ENCODE results near the gene PLA2G4D.

Gene PLA2G4D

DNA sequence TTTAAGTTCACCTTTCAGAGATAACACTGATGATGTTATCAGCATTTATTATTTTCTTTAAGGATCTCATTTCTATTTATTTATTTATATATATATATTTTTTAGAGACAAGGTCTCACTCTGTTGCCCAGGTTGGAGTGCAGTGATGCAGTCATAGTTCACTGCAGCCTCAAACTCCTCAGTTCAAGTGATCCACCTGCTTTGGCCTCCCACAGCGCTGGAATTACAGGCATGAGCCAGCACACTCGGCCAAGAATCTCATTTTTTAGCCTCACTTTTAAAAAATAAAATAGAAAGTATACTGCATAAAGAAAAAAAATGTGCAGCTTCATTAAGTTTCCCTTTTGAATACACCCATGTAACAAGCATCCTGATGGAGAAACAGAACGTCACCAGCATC lies 35.6 kb downstream of the PLA2G4D start:
- no peak for DNase-seq (ENCODE audit: low read depth)
- H3K4me3 ChIP-seq (ENCODE audit: low read depth, low read length): no peak overlapping the region
- TF ChIP-seq MYC (IDR thresholded peaks at IDR 0.05; ENCODE audit: low read depth, low read length) (no peak), POLR2A (IDR thresholded peaks at IDR 0.05; ENCODE audit: extremely low read depth, insufficient read length) (no peak)
- TF ChIP-seq, protein P1, sequence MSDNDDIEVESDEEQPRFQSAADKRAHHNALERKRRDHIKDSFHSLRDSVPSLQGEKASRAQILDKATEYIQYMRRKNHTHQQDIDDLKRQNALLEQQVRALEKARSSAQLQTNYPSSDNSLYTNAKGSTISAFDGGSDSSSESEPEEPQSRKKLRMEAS (IDR thresholded peaks at IDR 0.05; ENCODE audit: low read depth, low read length): no peak
- TF ChIP-seq, protein P2, sequence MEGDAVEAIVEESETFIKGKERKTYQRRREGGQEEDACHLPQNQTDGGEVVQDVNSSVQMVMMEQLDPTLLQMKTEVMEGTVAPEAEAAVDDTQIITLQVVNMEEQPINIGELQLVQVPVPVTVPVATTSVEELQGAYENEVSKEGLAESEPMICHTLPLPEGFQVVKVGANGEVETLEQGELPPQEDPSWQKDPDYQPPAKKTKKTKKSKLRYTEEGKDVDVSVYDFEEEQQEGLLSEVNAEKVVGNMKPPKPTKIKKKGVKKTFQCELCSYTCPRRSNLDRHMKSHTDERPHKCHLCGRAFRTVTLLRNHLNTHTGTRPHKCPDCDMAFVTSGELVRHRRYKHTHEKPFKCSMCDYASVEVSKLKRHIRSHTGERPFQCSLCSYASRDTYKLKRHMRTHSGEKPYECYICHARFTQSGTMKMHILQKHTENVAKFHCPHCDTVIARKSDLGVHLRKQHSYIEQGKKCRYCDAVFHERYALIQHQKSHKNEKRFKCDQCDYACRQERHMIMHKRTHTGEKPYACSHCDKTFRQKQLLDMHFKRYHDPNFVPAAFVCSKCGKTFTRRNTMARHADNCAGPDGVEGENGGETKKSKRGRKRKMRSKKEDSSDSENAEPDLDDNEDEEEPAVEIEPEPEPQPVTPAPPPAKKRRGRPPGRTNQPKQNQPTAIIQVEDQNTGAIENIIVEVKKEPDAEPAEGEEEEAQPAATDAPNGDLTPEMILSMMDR (IDR thresholded peaks at IDR 0.05; ENCODE audit: low read depth, low read length): no peak

DNA sequence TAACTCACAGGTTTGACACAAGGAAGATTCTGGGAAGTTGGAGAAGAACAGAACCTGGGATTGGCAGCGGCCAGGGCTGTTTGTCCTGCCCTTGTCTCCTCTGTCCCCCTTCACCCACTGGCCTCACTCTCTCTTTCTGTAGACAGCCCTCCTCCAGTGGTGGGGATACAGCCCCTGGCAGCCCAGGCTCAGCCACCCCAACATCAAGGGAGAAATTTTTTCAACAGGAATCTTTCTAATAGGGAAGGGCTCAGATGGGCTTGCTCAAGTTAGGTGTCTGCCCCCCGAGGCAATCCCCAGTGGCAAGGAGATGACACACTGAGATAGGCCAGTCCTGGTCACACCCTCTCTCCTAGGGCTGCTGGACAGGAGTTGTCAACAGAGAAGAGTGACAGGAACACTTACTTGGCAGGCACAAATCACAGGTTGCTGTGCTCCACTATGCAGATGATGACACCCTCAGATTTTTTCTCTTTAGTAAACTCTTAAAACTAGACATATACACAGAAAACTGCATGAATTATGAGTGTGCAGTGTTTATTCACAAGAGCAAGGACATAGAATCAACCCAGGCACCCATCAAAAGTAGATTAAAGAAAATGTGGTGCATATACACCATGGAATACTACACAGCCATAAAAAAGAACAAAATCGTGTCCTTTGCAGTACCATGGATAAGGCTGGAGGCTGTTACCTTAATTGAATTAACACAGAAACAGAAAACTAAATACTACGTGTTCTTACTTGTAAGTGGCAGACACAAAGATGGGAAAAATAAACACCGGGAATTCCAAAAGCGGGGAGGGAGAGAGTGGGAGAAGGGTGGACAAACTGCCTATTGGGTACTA lies 36.3 kb downstream of the PLA2G4D start:
- TF ChIP-seq POLR2A (IDR thresholded peaks at IDR 0.05; ENCODE audit: extremely low read depth, insufficient read length) (no peak), MYC (IDR thresholded peaks at IDR 0.05; ENCODE audit: low read depth, low read length) (no peak)
- TF ChIP-seq, protein P1 (IDR thresholded peaks at IDR 0.05; ENCODE audit: low read depth, low read length): no peak
- TF ChIP-seq, protein P2 (IDR thresholded peaks at IDR 0.05; ENCODE audit: low read depth, low read length): no peak
- peak overlapping the region; percentile 57 for H3K4me3 ChIP-seq (ENCODE audit: low read depth, low read length)
- no peak for DNase-seq (ENCODE audit: low read depth)

DNA sequence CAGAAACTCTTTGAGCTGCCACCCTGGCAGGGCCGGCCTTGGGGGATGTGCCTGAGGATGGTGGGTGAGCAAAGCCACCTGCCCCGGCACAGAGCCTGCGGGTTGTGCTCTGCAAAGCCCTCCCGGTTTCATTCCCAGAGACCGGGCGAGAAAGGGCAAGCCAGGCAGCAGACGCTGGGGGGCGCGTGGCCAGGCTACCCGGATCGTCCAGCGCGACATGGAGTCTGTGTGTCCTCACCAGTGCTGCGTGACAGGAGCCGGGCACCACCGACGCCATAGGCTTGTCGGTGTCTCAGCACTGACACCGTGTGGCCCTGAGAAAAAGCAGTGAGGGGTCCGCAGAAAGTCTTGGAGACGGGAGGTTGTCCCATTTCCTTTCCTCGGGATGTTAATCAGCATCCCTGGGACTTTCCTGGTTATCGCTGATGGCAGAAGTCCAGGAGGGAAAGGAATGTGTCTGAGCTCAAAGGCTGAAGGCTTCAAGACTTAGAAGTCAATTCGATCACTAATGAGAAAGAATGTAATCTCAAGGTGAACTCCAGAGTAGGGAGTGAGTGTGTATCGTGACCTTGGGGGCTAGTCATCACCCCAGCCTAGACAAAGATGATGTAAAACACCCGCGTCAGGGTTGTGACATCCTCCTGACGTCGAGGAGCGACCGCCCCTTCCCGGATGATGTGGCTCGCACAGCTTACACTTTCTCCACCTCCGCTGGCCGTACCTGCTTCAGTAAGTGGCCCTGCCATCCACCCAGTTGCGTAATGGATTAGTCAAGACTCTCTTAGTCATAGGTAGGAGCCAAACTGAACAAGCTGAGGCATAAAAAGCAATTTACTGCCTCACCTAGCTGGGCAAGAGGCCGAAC lies 37.2 kb downstream of the PLA2G4D start:
- TF ChIP-seq MYC (IDR thresholded peaks at IDR 0.05; ENCODE audit: low read depth, low read length): peak; percentile 40
- TF ChIP-seq, protein P2 (IDR thresholded peaks at IDR 0.05; ENCODE audit: low read depth, low read length): peak; percentile 39
- peak; percentile 40 for TF ChIP-seq POLR2A (IDR thresholded peaks at IDR 0.05; ENCODE audit: extremely low read depth, insufficient read length)
- TF ChIP-seq, protein P1 (IDR thresholded peaks at IDR 0.05; ENCODE audit: low read depth, low read length): peak; percentile 60; the same call in 1 of the 2 replicates
- peak overlapping the region; percentile 57 for H3K4me3 ChIP-seq (ENCODE audit: low read depth, low read length)
- DNase-seq (ENCODE audit: low read depth): peak; percentile 86

DNA sequence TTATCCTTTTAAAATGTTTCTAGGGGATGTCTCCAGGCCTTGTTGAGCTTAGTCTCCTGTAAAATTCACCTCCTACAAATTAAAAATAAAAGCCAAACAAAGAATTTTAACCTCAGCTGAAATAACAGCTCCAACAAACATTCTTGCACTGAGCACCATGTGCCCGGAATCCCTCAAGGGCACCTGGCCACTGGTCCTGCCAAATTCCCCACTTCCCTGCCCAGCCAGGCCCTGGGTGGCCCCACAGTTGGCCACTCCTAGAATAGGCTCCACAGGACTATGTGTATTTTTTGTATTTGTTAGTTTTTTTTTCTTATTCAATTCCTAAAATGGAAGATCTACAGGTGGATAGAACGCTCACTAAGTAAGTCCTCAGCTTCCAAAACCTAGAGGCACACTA lies 40.4 kb downstream of the PLA2G4D start:
- H3K4me3 ChIP-seq (ENCODE audit: low read depth, low read length): no peak overlapping the region
- DNase-seq (ENCODE audit: low read depth): no peak
- TF ChIP-seq MYC (IDR thresholded peaks at IDR 0.05; ENCODE audit: low read depth, low read length): no peak
- TF ChIP-seq, protein P1 (IDR thresholded peaks at IDR 0.05; ENCODE audit: low read depth, low read length): no peak
- no peak for TF ChIP-seq POLR2A (IDR thresholded peaks at IDR 0.05; ENCODE audit: extremely low read depth, insufficient read length)
- TF ChIP-seq, protein P2 (IDR thresholded peaks at IDR 0.05; ENCODE audit: low read depth, low read length): no peak

DNA sequence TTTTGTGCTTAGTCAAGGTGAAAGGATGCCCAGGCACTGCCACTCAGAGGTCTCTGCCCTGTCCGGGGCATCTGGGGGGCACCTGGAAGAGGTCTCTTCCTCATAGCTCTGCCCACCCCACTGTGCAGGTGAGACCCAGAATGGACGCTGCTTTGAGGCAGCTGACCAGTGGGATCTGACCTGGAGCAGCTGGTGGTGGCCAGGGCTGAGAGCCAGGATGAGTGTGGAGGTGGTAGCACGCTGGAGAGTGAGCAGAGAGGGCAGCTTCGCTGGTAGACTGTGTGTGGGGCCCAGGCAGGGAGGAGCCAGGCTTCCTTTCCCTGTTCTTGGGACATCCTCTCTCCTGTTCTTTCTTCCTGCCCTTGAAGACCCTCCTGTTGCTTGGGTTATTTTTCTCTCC lies 41.4 kb downstream of the PLA2G4D start:
- DNase-seq (ENCODE audit: low read depth): no peak
- TF ChIP-seq, protein P1 (IDR thresholded peaks at IDR 0.05; ENCODE audit: low read depth, low read length): no peak
- TF ChIP-seq POLR2A (IDR thresholded peaks at IDR 0.05; ENCODE audit: extremely low read depth, insufficient read length) (no peak), MYC (IDR thresholded peaks at IDR 0.05; ENCODE audit: low read depth, low read length) (no peak)
- TF ChIP-seq, protein P2 (IDR thresholded peaks at IDR 0.05; ENCODE audit: low read depth, low read length): no peak
- no peak overlapping the region for H3K4me3 ChIP-seq (ENCODE audit: low read depth, low read length)
